Caki2 (cell line): ENCODE measurements around the gene ZNF300. TPM values are rescaled to one million over a fixed set of nuclear protein-coding genes. Genes with fewer than 3 reads are reported as not detected.
A peak's percentile ranks its signal among the peaks of the same experiment; 100 is the strongest.
"Not testable (repeated sequence)": the region's sequence is repeated elsewhere in the genome, so short reads cannot be mapped to it uniquely, and the experiment has no call there.

Experiments
- DNase-seq: peaks from one replicate; pipeline ENCODE4 v3.0.0-alpha.2; 2015; ENCODE audit warnings: low read depth
- in situ Hi-C: cut with HindIII; loops from 2 replicates; pipeline ENCODE4 v1.10.0; 2016; ENCODE audit warnings: low sequenced_read_pairs, low pct_unique_long_range_greater_than_20kb, mixed read lengths
- total RNA-seq: library from RNA; depleted of rRNA; stranded (reverse); fragments of >200 nt; shearing (Covaris generic); gene quantifications from 2 replicates; pipeline ENCODE4 v1.2.3, GENCODE V29; 2014; ENCODE audit warnings: low replicate concordance; rRNA removed

The ZNF300 gene
- total RNA-seq, 1 experiment from 2014 or later: 2.4 TPM

- in situ Hi-C loops: no loop called here
These were observed 57.5 kb downstream of the ZNF300 start for GRCh38 chr5:150847334-150847695.

DNA sequence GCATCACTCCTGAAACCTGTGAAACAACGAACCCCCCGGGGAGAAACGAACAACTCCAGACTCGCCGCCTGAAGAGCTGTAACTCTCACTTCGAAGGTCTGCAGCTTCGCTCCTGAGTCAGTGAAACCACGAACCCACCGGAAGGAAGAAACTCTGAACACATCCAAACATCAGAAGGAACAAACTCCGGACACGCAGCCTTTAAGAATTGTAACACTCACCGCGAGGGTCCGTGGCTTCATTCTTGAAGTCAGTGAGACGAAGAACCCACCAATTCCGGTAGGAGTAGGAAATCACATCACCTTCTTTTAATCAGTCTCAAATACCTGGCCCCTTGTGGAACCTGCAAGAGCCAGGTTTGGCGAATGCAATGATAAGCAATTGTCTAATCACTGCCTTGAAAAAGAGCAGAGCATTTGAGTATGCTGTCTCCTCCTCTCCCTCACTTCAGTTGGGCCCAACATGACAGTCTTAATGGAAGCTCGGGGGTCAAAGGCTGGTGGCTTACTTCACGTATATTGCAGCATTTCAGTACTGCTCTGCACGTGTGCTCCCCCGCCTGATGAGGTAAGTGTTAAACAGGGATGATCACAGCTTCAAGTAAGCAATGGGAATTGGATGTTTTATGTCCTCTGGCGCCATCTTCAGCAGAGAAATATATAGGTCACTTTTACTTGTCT lies 58.0 kb downstream of the ZNF300 start:
- in situ Hi-C loops: no loop called here
- peak; percentile 55 for DNase-seq

More at GRCh38 chr5:150847334-150847695, 57.5 kb downstream of the ZNF300 start:
- DNase-seq: no peak

DNA sequence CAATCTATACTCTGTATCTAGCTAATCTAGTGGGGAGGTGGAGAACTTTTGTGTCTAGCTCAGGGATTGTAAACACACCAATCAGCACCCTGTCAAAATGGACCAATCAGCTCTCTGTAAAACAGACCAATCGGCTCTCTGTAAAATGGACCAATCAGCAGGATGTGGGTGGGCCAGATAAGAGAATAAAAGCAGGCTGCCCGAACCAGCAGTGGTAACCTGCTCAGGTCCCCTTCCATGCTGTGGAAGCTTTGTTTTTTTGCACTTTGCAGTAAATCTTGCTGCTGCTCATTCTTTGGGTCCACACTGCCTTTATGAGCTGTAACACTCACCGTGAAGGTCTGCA lies 58.5 kb downstream of the ZNF300 start, which contains the start of gene IRGM:
TSS of gene IRGM (plus strand) at position 214 of the 346 bp plus-strand sequence. CDS start 1,603 bp downstream, outside the sequence.
- DNase-seq, in situ Hi-C loops: not testable (repeated sequence)

GRCh38 chr5:150845185-150845859 lies 59.5 kb downstream of the ZNF300 start:
- DNase-seq, in situ Hi-C loops: not testable (repeated sequence)

Other genes with a start within 250 kb of the ZNF300 start
- gene MYOZ3, start 243.7 kb downstream of the ZNF300 start, total RNA-seq: not detected in 2 replicates
- 21.7 and 23.7 TPM in 2 replicates for gene RBM22, start 203.9 kb downstream of the ZNF300 start, total RNA-seq
- gene DCTN4, start 146.0 kb downstream of the ZNF300 start, total RNA-seq: 18.2 and 20.7 TPM in 2 replicates
- gene SMIM3, start 126.2 kb downstream of the ZNF300 start, total RNA-seq: 8.4 and 9.4 TPM in 2 replicates
- not detected in 2 replicates for gene IRGM, start 58.5 kb downstream of the ZNF300 start, total RNA-seq
- gene GPX3, start 115.6 kb upstream of the ZNF300 start, total RNA-seq: 80.4 and 92.6 TPM in 2 replicates
- gene TNIP1, start 176.1 kb upstream of the ZNF300 start, total RNA-seq: 160 and 176 TPM in 2 replicates